ENCODE measurements around the gene KCNJ6. TPM values are rescaled to one million over a fixed set of nuclear protein-coding genes. Genes with fewer than 3 reads are reported as not detected.

KCNJ6 gene
- total and polyA plus RNA-seq, 2 experiments from 2014 or later: 0.07 to 0.46 TPM

DNA sequence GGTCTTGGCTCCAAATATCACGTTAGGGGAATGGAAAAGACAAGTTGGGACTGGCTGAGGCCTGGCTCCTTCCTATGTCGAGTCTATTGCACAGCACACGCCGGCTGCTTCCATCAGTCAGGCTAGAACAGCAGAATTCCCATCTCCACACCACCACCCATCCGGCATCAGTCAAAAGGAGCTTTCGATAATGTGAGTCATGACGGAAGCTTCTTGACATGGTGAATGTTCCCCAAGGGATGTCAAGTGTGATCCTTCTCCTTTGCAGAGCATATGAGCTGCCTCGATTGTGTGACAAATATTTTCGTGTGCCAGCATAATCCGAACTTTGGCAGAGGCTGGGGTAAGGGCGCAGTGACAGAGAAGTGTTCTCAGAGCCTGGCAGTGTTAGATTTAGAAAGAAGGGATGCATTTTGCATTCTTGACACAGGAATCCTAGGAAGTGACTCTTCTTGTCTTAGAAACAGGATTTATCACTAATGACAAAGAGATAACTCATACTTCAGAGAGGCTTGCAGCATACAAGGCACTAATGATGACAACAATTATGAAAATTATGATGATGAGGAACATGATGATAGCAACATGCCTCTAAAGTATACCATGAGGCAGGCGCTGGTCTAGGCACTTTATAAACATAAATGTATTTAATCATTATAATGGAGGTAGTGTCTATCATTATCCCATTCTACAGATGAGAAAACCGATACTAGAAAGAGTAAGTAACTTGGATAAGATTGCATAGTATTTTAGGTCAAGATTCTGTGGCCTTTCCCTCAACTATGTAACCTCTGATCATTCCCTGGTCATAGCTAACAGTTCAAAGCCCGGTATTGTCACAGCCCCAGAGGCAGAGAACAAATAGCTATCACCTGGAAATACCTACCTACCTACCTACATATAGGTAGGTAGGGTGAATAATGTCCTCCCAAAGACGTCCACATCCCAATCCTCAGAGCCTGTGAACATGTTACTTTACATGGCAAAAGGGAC lies 135.0 kb downstream of the KCNJ6 start:
- TF ChIP-seq EZH2 (IDR thresholded peaks at IDR 0.05; ENCODE audit: borderline replicate concordance) (no peak), CTCF (IDR thresholded peaks at IDR 0.05; ENCODE audit: poor library complexity) (no peak), EZH2phosphoT487 (IDR thresholded peaks at IDR 0.05; ENCODE audit: low read depth, severe bottlenecking, unreplicated experiment) (no peak)
- H4K20me1 ChIP-seq (ENCODE audit: insufficient read depth, poor library complexity, severe bottlenecking): no peaks in the 10 kb centered on the region
- H3K4me3 ChIP-seq: no peak overlapping the region
- H3K27me3 ChIP-seq: peaks cover 4% of the 10 kb centered on the region
- H3K9me3 ChIP-seq (ENCODE audit: low read depth): no peaks in the 10 kb centered on the region
- no peak overlapping the region for H2AFZ ChIP-seq
- 91% methylated on average over 15 of the region's 15 CpGs for WGBS (ENCODE audit: low lambda C conversion rate, missing lambda C conversion rate)
- DNase-seq (ENCODE audit: low spot score): no peak
- H3K79me2 ChIP-seq: no peaks in the 10 kb centered on the region
- H3K4me2 ChIP-seq: no peak overlapping the region
- H3K27ac ChIP-seq: no peak overlapping the region
- no peaks in the 10 kb centered on the region for H3K4me1 ChIP-seq (ENCODE audit: insufficient read depth)
- no peaks in the 10 kb centered on the region for H3K36me3 ChIP-seq (replicated peaks; ENCODE audit: insufficient read depth, low read depth)
- no peaks in the 10 kb centered on the region for H3K9me2 ChIP-seq (replicated peaks; ENCODE audit: insufficient read depth)

GRCh38 chr21:37771181-37771580 lies 145.1 kb downstream of the KCNJ6 start:
- Histone ChIP-seq H3K4me1 (ENCODE audit: insufficient read depth) (no peaks in the 10 kb centered on the region), H3K9me2 (replicated peaks; ENCODE audit: insufficient read depth) (no peaks in the 10 kb centered on the region), H3K27ac (no peak overlapping the region), H3K36me3 (replicated peaks; ENCODE audit: insufficient read depth, low read depth) (no peaks in the 10 kb centered on the region), H3K27me3 (no peaks in the 10 kb centered on the region), H3K79me2 (no peaks in the 10 kb centered on the region), H3K4me3 (no peak overlapping the region), H3K4me2 (no peak overlapping the region), H4K20me1 (ENCODE audit: insufficient read depth, poor library complexity, severe bottlenecking) (no peaks in the 10 kb centered on the region), H3K9me3 (ENCODE audit: low read depth) (no peaks in the 10 kb centered on the region), H2AFZ (no peak overlapping the region)
- WGBS (ENCODE audit: low lambda C conversion rate, missing lambda C conversion rate): 56% methylated on average over 3 of the region's 3 CpGs
- TF ChIP-seq EZH2phosphoT487 (IDR thresholded peaks at IDR 0.05; ENCODE audit: low read depth, severe bottlenecking, unreplicated experiment): no peak
- TF ChIP-seq EZH2 (IDR thresholded peaks at IDR 0.05; ENCODE audit: borderline replicate concordance): no peak
- no peak for TF ChIP-seq CTCF (IDR thresholded peaks at IDR 0.05; ENCODE audit: poor library complexity)
- no peak for DNase-seq (ENCODE audit: low spot score)

GRCh38 chr21:37770461-37770860 lies 145.8 kb downstream of the KCNJ6 start:
- Histone ChIP-seq H2AFZ (no peak overlapping the region), H3K4me1 (ENCODE audit: insufficient read depth) (no peaks in the 10 kb centered on the region), H3K79me2 (no peaks in the 10 kb centered on the region), H3K9me3 (ENCODE audit: low read depth) (no peaks in the 10 kb centered on the region), H3K9me2 (replicated peaks; ENCODE audit: insufficient read depth) (no peaks in the 10 kb centered on the region), H4K20me1 (ENCODE audit: insufficient read depth, poor library complexity, severe bottlenecking) (no peaks in the 10 kb centered on the region), H3K27me3 (no peaks in the 10 kb centered on the region), H3K36me3 (replicated peaks; ENCODE audit: insufficient read depth, low read depth) (no peaks in the 10 kb centered on the region), H3K4me2 (no peak overlapping the region), H3K4me3 (no peak overlapping the region), H3K27ac (no peak overlapping the region)
- DNase-seq (ENCODE audit: low spot score): peak; percentile 28
- WGBS (ENCODE audit: low lambda C conversion rate, missing lambda C conversion rate): 66% methylated on average over 2 of the region's 2 CpGs
- no peak for TF ChIP-seq EZH2phosphoT487 (IDR thresholded peaks at IDR 0.05; ENCODE audit: low read depth, severe bottlenecking, unreplicated experiment)
- no peak for TF ChIP-seq CTCF (IDR thresholded peaks at IDR 0.05; ENCODE audit: poor library complexity)
- no peak for TF ChIP-seq EZH2 (IDR thresholded peaks at IDR 0.05; ENCODE audit: borderline replicate concordance)

Measured in hepatocyte (in vitro differentiated cells).